ENCODE data around the gene TPP1.

Gene TPP1

GRCh38 chr11:6646918-6647679 is 27.9 kb upstream of the TPP1 start:
- DNase-seq (ENCODE audit: low spot score) = no peak

GRCh38 chr11:6646576-6646917 is 27.3 kb upstream of the TPP1 start:
- no peak for DNase-seq (ENCODE audit: low spot score)

DNA sequence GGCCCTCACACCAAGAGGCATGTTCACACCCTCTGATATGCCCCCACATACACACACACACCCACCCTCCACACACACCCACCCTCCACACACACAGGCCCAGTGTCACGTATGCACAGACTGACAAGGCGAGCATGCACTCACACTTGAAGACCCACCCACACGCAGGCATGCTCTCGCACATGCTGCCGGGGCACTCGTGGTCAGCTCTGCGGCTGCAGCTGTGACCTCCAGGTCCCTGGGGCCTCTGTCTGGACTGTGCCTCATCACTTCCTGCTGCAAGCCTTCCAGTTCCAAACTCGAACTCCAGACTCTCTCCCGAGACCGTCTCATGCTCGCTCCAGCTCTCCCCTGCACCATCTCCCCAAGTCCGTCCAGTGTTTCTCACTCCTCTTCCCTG is 26.8 kb upstream of the TPP1 start:
- no peak for DNase-seq (ENCODE audit: low spot score)

DNA sequence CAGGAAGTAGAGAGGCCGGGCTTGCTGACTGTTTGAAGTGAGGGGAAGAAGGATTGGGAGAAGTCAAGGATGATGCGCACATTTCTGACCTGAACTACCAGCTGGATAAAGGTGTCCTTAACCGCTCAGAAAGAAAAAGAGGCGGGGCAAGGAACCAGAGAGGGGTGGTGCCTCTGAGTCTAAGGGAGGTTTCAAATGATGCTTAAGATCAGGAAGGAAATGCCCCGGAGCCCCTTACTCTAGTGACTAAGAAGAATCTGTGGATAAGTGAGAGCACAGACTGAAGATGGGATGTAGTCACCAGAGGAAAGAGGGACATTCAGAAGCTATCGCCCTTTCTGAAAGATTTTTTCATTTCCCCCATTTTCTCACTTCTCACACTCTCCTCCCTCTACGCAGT is 23.7 kb upstream of the TPP1 start:
- no peak for DNase-seq (ENCODE audit: low spot score)

- DNase-seq (ENCODE audit: low spot score) = no peak
Measured at GRCh38 chr11:6640985-6641701, 21.9 kb upstream of the TPP1 start.

DNA sequence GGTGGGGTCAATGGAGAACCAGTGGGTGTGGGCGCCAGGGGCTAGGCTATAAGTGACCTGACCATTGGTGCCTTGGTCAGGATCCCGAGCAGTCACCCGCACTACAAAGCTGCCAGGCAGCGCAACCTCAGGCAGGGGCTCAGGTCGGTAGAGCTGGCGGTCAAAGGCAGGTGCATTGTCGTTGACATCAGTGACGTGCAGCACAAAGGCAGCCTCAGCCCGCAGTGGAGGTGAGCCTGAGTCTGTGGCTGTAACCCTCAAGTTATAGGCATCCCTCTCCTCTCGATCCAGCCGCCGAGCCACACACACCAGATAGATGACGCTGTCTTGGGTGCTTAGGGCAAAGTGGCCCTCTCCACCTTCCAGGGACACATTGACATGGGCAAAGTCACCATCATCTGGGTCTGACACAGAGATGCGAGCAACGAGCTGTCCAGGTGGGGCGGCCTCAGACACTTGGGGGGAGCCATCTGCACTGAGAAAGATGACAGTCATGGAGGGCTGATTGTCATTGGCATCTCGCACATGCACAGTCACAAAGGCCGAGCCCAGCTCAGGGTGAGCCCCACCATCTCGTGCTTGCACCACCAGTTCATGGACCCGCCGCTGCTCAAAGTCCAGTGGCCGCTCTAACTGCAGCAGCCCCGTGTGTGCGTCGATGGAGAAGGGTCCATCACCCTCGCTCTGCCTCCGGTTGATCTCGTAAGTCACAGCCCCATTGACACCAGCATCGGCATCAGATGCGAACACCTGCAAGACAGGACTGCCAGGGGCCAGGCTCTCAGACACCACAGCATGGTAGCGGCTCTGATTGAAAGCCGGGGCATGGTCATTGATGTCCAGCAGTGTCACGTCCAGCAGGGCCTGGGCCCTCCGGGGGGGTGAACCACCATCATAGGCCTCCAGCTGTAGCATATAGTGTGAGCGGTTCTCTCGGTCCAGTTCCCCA is 21.1 kb upstream of the TPP1 start:
- DNase-seq (ENCODE audit: low spot score) = no peak

- DNase-seq (ENCODE audit: low spot score) = peak; percentile 36
Measured at GRCh38 chr11:6638429-6638828, 19.2 kb upstream of the TPP1 start.

DNA sequence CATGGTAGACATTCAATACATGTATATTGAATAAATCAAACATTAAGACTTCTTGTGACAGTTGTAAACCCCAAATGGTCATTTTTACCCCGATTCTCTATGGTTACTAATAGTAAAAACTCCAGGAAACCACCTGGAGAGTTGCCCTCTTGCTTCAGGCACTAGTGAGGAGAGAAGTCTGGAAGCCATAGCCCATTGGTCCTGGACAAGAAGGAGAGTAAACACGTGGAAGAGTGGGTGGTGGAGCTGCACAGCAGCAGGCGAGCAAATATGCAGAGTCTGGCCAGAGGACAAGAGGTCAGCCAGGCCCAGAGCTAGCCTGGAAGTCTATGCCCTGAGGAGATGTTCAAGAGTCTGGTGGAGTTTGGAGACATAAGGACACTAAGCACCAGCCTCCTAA is 18.6 kb upstream of the TPP1 start:
- no peak for DNase-seq (ENCODE audit: low spot score)

DNA sequence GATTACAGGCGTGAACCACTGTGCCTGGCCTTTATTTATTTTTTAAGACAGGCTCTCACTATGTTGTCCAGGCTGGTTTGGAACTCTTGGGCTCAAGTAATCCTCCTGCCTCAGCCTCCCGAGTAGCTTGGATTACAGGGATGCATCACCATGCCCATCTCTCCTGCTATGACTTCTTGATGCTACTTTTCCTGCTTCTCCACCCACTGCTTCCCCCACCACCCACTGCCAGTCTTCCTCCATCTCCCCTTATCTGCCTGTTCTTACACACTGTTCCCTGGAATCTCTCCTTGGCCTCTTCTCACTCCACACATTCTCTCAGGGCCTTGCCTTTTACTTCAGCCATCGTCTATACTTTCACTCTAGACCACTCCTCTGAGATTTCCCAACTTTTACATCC is 17.3 kb upstream of the TPP1 start:
- DNase-seq (ENCODE audit: low spot score) = no peak

GRCh38 chr11:6635082-6635932 is 16.1 kb upstream of the TPP1 start:
- no peak for DNase-seq (ENCODE audit: low spot score)

- no peak for DNase-seq (ENCODE audit: low spot score)
Measured at GRCh38 chr11:6634534-6634933, 15.3 kb upstream of the TPP1 start.

- DNase-seq (ENCODE audit: low spot score) = no peak
Measured at GRCh38 chr11:6633422-6634408, 14.5 kb upstream of the TPP1 start.

DNA sequence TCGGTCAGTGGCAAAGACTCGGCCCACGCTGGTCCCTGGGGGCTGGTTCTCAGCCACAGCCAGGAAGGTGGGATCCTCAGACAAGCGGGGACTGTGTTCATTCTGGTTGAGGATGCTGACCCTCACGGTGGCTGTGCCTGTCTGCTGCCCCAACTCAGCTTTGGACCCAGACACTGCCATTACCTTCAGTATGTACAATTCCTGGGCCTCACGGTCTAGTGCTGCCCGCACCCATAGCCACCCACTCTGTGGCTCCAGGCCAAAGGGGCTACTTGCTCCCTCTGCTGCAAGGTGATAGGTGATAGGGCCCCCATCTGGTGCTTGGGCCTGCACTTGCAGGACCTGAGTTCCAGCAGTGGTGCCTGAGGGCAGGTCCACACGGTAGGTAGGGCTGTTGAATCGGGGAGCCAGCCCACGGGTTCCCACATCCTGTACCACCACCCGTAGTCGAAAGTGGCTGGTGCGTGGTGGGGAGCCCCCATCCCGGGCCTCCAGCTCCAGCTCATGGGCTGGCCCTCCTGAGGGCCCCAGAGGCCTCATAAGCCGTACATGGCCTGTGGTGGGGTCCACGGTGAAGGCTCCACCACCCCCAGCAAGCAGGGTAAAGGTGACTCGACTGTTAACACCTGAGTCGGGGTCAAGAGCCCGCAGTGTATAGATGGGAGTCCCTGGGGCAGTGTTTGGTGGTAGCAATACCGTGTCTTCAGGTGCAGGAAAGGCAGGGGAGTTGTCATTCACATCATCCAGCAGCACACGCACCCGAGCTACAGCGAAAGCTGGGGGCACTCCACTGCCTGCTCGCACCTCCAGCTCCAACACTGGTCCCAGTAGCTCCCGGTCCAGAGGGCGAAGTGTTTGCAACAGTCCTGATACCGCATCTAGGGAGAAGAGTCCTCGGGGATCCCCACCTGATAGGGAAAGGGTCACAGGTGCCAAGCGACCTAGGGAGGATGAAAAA is 13.2 kb upstream of the TPP1 start:
- no peak for DNase-seq (ENCODE audit: low spot score)

DNA sequence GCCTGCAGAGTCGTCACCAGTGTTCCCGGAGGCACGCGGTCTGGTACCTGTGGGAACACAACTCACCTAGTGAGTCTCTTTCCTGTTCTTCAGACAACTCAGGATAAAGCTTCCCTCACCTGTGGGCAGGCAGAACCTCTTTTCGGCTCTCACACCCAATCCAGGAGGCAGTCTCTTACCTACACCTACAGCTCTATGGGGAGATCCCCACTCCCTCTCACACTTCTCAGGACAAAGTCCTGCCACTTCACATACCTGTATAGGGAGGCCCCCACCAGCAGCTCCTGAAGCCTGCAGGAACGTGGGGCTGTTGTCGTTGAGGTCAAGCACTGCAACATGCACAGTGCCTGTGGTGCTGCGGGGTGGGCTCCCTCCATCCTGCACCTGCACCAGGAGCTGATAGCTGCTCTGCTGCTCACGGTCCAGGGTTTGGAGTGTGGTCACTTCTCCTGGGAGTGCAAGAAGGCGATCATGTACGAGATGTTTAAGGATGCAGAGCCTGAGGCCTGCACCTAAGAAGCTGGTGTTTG is 12.2 kb upstream of the TPP1 start:
- DNase-seq (ENCODE audit: low spot score) = no peak

DNA sequence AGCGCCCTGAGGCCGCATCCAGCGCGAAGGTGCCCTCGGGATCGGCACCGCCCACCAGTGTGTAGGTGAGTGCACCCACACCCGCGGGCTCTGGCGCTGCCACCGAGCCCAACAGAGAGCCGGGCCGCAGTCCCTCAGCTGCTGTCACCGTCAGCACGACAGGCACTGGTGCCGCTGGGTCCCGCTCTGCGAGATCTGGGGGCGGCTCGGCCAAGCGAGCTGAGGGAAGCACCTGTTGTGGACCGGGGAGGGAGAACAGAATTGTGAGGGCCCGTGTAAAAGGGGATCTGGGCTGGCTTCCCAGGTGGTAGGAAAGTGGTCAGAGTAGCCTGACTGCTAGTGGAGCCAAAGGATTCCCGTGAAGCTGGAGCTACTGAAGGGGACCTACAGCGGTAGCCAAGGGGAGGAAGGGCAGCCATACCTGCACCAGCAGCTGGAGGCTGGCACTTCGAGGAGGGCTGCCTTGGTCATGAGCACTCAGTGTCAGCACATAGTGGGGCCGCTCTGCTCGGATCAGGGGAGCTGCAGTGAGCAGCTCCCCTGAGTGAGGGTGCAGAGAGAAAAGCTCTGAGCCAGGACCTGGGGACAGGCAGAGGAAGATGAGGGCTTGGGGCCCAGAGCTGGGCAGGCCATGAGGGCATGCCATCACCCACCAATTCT is 11.5 kb upstream of the TPP1 start:
- no peak for DNase-seq (ENCODE audit: low spot score)

GRCh38 chr11:6629892-6630631 is 10.8 kb upstream of the TPP1 start:
- DNase-seq (ENCODE audit: low spot score) = no peak

DNA sequence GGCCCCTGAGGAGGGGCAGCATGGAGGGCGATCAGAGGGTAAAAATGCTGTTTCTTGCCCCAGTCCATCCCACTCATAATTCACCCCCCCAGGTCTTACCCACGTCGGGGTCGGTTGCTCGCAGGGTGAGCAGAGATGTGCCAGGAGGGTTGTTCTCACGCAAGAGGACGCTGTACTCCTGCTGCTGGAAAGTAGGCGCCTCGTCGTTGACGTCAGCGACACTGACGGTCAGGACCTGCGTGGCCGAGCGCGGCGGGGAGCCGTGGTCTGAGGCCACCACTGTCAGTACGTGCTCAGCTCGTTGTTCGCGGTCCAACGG is 10.3 kb upstream of the TPP1 start:
- no peak for DNase-seq (ENCODE audit: low spot score)

- DNase-seq (ENCODE audit: low spot score) = no peak
Measured at GRCh38 chr11:6628526-6628925, 9.3 kb upstream of the TPP1 start.

Data from hematopoietic multipotent progenitor cell treated with erythropoietin and hydrocortisone succinate and interleukin-3 and kit ligand, for 15 days (in vitro differentiated cells).